Measurements from ENCODE around the gene KCNQ2.

The KCNQ2 gene

GRCh38 chr20:63501818-63502670 lies 29.6 kb upstream of the KCNQ2 start:
- DNase-seq = peak in 2 of 14 donors; percentile 57 to 95

- DNase-seq = peak in 1 of 14 donors; percentile 63
Observed at GRCh38 chr20:63500902-63501817, 28.7 kb upstream of the KCNQ2 start.

GRCh38 chr20:63500151-63500901 lies 27.9 kb upstream of the KCNQ2 start:
- DNase-seq = peak in 1 of 14 donors; percentile 75

- DNase-seq = no peak
Observed at GRCh38 chr20:63499338-63499969, 27.0 kb upstream of the KCNQ2 start.

- peak in 1 of 14 donors; percentile 54 for DNase-seq
Observed at GRCh38 chr20:63498960-63499337, 26.5 kb upstream of the KCNQ2 start, which contains the start of gene EEF1A2. EEF1A2 (minus strand) TSS chr20:63499083; CDS start chr20:63497763, 1,320 bp downstream.

GRCh38 chr20:63497946-63498935 lies 25.8 kb upstream of the KCNQ2 start:
- peak in 3 of 14 donors; percentile 15 to 68 (median 23) for DNase-seq

- DNase-seq = no peak
Observed at GRCh38 chr20:63497138-63497945, 24.9 kb upstream of the KCNQ2 start.

GRCh38 chr20:63496596-63497120 lies 24.2 kb upstream of the KCNQ2 start:
- no peak for DNase-seq

- DNase-seq = peak in 10 of 14 donors; percentile 16 to 74 (median 32)
Observed at GRCh38 chr20:63495741-63496595, 23.5 kb upstream of the KCNQ2 start.

- DNase-seq = no peak
Observed at GRCh38 chr20:63495167-63495720, 22.8 kb upstream of the KCNQ2 start.

- DNase-seq = no peak
Observed at GRCh38 chr20:63494420-63495166, 22.1 kb upstream of the KCNQ2 start.

GRCh38 chr20:63494084-63494419 lies 21.6 kb upstream of the KCNQ2 start:
- DNase-seq = no peak

GRCh38 chr20:63493563-63494020 lies 21.1 kb upstream of the KCNQ2 start:
- DNase-seq = no peak

- DNase-seq = no peak
Observed at GRCh38 chr20:63492982-63493381, 20.5 kb upstream of the KCNQ2 start.

- DNase-seq = no peak
Observed at GRCh38 chr20:63492518-63492917, 20.1 kb upstream of the KCNQ2 start.

- no peak for DNase-seq
Observed at GRCh38 chr20:63491635-63492230, 19.3 kb upstream of the KCNQ2 start.

- no peak for DNase-seq
Observed at GRCh38 chr20:63491078-63491477, 18.6 kb upstream of the KCNQ2 start.
